Brain microvascular endothelial cell (primary cell): ENCODE results near the gene SLC14A1.

Experiments
- DNase-seq: peaks from one replicate; pipeline ENCODE4 v3.0.0-alpha.2; 2020
- H3K27ac ChIP-seq: fragments of 250-450 bp; sonication (Bioruptor Pico); 2 replicates; pipeline ENCODE4 v1.5.1; 2020; ENCODE audit warnings: mild to moderate bottlenecking, moderate library complexity
- H3K27me3 ChIP-seq: fragments of 250-450 bp; sonication (Bioruptor Pico); replicated peaks from 2 replicates; pipeline ENCODE4 v1.5.1; 2020; ENCODE audit warnings: mild to moderate bottlenecking
- H3K36me3 ChIP-seq: fragments of 250-450 bp; sonication (Bioruptor Pico); replicated peaks from 2 replicates; pipeline ENCODE4 v1.5.1; 2020; ENCODE audit warnings: mild to moderate bottlenecking
- H3K4me3 ChIP-seq: 2 replicates; pipeline ENCODE4 v1.5.1; 2011; ENCODE audit warnings: low read depth, mild to moderate bottlenecking, control low read depth, low read length, moderate library complexity
- CTCF ChIP-seq: IDR thresholded peaks from 2 replicates; pipeline ENCODE4 v1.5.1; 2011; ENCODE audit warnings: low read depth, mild to moderate bottlenecking, moderate library complexity, low read length, control low read depth, inconsistent platforms; ENCODE audit errors: missing control alignments
- in situ Hi-C: cut with HindIII; loops from 2 replicates; pipeline ENCODE4 v1.10.0; 2017; ENCODE audit warnings: low sequenced_read_pairs, low pct_ligation_motif_present

SLC14A1 gene

DNA sequence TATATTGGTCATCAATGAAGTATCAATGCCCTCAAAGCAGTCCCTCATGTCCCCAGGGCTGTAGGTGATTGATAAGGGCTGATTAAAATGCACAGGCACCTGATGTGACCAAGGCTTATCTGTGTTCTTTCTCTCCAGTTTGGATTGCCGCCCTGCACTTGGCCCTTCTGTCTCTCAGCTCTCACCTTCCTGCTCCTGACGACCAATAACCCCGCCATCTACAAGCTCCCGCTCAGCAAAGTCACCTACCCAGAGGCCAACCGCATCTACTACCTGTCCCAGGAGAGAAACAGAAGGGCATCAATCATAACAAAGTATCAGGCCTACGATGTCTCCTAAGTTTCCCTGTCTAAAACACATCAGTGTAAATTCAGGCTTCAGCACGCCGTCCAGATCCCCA is 41.8 kb upstream of the SLC14A1 start:
- TF ChIP-seq CTCF = no peak
- Histone ChIP-seq H3K4me3 (no peak overlapping the region), H3K36me3 (no peaks in the 10 kb centered on the region), H3K27me3 (no peaks in the 10 kb centered on the region), H3K27ac (no peak overlapping the region)
- no peak for DNase-seq
- in situ Hi-C loops = no loop called here

DNA sequence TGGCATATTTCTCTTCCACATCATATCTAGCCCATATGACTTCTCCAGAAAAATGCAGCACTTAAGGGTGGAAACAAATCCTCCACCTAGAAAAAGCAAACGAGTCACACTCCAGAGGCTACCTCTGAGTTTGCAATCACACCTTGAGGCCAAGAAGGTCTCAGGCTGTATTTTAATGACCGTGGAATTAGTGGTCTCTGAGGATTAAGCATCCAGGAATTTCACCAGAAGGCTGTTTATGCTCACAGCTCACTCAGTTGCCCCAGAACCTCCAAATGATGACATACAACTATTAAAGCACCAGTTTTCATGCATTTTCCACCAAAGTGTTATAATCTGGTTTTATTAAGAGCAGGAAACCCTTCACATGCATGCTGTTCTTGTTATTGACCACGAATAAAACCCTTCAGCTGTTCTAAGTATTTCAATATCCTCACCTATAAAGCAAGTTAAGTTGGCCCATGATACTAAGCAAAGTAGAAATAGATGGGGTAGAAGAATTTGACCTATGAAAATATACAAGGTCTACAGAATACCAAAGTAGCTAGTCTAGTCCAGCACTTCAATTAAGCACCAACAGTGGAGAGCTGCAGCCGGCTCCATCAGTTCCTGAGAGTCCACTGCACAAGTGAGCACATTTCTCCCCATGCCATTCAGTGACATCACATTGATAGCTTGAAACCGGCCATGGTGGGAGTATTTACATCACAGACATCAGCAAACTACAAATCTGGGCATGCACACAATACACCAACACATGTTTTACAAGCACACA is 39.5 kb upstream of the SLC14A1 start:
- Histone ChIP-seq H3K27ac (no peak overlapping the region), H3K36me3 (no peaks in the 10 kb centered on the region), H3K4me3 (no peak overlapping the region), H3K27me3 (no peaks in the 10 kb centered on the region)
- no peak for DNase-seq
- in situ Hi-C loops = no loop called here
- TF ChIP-seq CTCF = no peak

GRCh38 chr18:45686891-45687611 is 36.9 kb upstream of the SLC14A1 start:
- Histone ChIP-seq H3K27ac (no peak overlapping the region), H3K27me3 (no peaks in the 10 kb centered on the region), H3K4me3 (no peak overlapping the region), H3K36me3 (no peaks in the 10 kb centered on the region)
- DNase-seq = no peak
- no peak for TF ChIP-seq CTCF
- in situ Hi-C loops = no loop called here

- no peaks in the 10 kb centered on the region for H3K27me3 ChIP-seq
- no peak overlapping the region for H3K4me3 ChIP-seq
- no peak for DNase-seq
- in situ Hi-C loops = no loop called here
- TF ChIP-seq CTCF = no peak
- no peak overlapping the region for H3K27ac ChIP-seq
- H3K36me3 ChIP-seq = no peaks in the 10 kb centered on the region
Observed at GRCh38 chr18:45687621-45688020, 36.4 kb upstream of the SLC14A1 start.

- Histone ChIP-seq H3K27me3 (no peaks in the 10 kb centered on the region), H3K36me3 (no peaks in the 10 kb centered on the region), H3K4me3 (no peak overlapping the region), H3K27ac (no peak overlapping the region)
- in situ Hi-C loops = no loop called here
- DNase-seq = peak; percentile 40
- TF ChIP-seq CTCF = no peak
Observed at GRCh38 chr18:45688113-45688512, 35.9 kb upstream of the SLC14A1 start.
